CD4-positive, alpha-beta T cell treated with Interleukin-4 for 4 hours (primary cell): Measurements from ENCODE around the gene ZNF496.
"Not testable (repeated sequence)": the region's sequence is repeated elsewhere in the genome, so short reads cannot be mapped to it uniquely, and the experiment has no call there.

Source experiments
- DNase-seq: peaks from one replicate; pipeline ENCODE4 v3.0.0-alpha.2; 2020

ZNF496 gene

DNA sequence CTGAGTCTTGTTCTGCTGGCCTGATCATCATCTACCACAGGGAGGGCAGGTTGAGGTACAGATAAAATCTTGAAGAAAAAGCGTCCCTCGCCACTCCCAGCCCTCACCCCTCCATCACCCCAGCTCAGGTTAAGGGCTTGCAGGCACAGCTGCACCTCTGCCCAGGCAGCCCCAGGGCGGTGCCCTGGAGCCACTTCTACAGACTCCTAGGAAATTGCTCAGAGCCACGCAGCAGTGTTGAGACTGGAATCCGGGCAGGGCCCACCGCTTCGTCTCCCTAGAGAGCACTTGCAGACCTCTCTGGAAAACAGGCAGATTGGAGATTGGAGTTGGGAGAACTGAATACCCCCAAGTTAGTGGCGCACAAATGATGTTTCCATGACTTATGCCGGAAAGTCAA, 40.5 kb downstream of the ZNF496 start:
- DNase-seq, result no peak

DNA sequence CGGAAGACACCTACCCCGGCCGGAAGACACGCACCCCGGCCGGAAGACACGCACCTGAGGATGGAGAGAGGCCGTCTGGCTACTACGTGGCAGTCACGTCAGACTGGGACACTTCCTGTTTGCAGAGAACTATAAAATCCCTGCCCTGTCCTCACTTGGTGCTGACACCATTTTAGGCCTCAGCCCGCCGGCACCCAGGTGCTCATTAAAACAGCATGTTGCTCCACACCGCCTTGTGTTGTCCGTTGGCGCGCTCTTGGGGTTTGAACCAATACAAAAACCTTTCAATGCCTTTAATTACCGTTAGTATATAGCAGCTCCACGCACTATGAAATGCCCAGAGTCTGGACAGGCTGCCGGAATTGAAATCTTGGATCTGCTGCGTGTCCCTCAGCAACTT, 41.1 kb downstream of the ZNF496 start:
- DNase-seq, result no peak

DNA sequence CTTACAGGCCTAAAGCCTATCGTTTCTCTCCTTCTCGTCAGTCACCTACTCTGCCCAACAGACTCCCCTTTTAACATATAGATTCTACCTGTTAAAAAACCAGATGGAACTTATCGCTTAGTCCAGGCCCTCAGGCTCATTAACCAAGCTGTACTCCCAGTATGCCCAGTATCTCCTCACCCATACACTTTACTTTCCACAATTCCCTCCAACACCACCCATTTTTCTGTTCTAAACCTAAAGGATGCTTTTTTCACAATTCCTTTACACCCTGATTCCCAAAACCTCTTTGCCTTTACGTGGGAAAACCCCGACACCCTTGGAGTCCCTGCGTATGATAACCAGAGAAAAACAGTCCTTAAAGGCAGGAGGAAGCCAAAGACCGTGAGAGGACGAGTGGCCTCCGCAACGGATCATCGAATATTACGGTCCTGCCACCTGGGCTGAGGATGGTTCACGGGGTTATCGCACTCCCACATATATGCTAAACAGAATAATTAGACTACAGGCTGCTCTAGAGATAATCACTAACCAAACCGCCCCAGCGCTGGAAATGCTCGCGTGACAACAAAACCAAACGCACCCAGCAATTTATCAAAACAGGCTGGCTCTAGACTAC, 42.3 kb downstream of the ZNF496 start:
- not testable (repeated sequence) for DNase-seq

DNA sequence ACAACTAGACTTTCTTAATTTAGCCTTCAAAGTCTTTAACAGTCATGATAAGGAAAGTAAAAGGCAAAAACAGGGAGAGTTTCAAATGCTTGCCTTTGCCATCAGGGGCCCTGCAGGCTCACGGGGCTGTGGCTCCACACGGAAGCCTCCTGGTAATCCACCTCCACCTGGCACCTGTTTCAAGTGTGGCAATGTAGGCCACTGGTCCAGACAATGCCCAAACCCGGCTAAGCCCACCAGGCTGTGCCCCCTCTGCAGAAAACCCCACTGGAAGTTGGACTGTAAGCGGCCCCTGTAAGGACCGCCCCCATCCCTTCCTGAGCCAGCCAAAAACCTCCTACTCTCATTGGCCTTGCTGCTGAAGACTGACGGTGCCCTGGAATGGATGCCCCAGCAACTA, 43.3 kb downstream of the ZNF496 start:
- DNase-seq, result no peak

DNA sequence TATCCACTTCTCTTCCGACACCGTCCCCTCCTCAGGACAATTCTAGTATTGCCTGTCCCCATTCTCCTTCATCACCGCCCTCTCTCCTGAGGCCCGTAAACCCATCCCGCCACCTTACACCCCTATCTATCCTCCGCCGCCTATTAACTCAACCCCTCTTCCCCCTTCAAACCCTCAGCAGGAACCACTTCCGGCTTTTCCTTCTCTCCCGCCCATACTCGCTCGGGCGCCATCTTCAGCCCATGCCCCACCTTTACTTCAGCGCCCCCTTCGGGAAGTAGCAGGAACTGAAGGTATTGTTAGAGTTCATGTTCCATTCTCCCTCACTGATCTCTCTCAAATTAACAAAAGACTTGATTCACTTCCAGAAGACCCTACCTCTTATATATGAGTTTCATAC, 44.2 kb downstream of the ZNF496 start:
- DNase-seq, result no peak

DNA sequence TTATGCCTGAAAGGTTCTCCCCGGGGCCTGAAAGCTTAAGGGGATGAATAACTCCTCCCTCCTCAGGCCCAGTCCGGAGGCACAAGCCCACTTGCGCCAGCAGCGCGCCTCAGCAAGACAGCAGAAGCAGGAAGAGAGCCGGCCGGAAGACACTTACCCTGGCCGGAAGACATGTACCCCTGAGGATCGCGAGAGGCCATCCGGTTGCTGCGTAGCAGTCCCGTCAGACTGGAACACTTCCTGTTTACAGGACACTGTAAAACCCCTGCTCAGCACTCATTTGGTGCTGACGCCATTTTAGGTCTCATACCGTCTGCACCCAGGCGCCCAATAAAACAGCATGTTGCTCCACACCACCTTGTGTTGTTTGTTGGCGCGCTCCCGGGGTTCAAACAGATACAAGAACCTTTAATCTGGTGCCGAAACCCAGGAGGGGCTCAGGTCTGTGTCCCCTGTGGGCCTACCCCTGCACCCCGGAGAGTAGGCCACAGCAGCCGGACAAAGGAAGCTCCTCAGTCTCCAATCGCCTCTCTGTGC, 45.5 kb downstream of the ZNF496 start:
- no peak for DNase-seq

DNA sequence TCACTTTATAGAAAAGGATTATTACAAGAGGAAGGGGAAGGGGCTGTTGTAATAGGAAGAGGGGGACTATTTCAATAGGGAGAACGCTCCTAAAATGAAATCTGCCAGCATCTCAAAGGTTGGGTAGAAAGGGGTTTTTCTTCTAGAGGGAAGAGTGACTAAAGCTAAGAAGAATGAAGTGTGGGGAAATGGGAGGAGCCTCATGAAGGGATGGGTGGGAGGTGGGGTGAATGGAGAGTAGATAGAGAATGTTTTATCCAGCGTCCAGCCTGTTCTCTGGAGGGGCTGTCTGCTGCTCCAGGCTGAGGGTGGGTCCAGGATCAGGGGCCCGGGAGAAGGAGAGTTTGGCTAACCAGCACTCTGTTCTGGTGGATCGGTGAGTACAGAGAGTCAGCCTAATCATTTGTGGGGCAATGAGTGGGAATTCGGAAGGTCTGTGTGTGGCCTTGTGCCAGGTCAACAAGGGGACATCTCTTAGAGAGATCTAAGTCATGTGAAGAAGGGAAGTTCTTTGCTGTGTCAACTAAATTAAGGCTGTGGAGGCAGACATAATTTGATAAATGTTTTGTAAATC, 50.6 kb downstream of the ZNF496 start:
- no peak for DNase-seq

DNA sequence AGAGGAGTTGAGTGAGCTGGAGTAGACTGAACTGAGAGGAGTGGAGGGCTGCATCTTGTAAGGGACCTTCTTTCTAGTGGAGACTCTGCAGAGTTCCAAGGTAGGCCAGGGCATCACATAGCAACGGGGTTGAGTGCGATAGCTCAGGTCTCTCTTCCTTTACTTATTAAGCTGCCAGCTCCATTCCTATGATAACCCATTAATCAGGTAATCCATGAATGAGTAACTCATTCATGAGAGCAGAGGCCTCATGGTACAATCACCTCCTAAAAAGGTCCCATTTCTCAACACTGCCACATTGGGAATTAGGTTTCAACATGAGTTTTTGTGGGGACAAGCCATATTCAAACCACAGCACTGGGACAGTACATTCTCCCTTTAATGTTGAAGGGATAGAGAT, 54.5 kb downstream of the ZNF496 start:
- no peak for DNase-seq

DNA sequence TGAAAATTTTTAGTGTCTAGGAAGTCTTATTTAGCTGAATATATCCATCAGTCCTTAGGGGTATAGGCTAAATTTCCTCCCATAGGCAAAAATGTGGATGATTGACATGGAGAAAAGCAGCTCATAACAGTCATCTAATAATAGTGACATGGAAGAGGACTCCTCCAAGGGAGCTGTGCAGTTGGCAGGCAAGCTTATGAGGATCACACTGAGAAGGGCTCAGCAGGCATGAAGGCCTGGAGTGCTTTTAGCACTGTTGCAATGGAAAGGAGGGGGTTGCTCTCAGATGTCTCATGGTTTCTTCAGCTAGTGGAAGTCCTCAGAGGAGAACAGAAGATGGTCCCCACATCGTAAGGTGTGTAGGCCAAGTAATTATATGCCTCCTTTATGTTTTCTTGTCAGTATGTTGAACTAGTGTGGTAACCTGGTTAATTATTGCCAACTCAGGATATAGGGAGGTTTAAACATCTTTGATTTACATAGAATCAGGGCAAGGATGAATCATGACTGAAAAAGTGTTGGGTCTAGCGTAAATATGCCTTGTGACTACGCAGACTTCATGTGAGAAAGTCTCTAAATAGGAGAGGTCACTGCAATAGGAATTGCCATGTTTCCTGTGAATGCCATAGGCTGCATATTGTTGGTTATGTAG, 56.9 kb downstream of the ZNF496 start:
- no peak for DNase-seq

DNA sequence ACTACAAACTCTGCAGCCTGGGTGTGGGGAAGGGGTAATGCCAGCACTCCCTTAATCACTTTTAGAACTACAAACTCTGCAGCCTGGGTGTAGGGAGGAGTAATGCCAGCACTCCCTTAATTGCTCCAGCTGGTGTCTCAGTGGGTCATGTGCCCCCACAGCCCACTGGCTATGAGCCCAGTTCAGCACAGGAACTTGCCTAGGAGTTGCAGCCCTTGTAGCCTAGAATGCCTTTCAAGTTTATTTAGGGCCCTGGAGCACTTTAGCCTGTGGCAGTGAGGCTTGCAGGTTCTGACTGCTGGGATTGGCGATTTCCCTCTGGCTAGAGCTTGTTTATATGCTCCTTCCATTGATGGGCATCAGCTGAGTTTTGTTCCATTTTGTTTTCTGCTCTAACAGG, 58.7 kb downstream of the ZNF496 start:
- DNase-seq, result no peak

DNA sequence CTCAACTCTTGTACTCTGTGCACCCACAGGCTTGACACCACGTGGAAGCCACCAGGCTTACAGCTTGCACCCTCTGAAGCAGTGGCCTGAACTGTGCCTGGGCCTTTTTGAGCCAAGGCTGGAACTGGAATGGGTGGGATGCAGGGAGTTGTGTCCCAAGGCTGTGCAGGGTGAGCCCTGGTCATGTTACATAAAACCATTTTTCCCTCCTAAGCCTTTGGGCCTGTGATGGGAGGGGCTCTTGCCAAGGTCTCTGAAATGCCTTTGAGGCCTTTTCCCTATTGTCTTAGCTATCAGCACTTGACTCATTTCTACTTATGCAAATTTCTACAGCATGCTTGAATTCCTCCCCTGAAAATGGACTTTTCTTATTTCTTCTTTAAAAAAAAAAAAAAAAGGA, 61.7 kb downstream of the ZNF496 start:
- DNase-seq, result no peak

DNA sequence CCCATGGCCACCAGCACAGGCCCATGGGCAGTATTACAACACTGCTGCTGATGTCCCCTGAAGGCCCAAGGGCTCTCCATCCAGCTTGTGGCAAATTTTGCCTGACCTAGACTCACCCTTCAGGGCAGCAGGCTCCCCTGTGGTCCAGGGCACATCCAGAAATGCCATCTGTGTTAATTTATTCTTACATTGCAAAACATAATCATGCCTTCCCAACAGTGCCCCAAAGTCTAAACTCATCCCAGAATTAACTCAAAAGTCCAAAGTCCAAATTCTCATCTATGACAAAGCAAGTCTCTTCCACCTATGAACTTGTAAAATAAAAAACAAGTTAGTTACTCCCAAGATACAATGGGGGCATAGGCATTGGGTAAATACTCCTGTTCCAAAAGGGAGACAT, 62.5 kb downstream of the ZNF496 start:
- DNase-seq, result no peak

DNA sequence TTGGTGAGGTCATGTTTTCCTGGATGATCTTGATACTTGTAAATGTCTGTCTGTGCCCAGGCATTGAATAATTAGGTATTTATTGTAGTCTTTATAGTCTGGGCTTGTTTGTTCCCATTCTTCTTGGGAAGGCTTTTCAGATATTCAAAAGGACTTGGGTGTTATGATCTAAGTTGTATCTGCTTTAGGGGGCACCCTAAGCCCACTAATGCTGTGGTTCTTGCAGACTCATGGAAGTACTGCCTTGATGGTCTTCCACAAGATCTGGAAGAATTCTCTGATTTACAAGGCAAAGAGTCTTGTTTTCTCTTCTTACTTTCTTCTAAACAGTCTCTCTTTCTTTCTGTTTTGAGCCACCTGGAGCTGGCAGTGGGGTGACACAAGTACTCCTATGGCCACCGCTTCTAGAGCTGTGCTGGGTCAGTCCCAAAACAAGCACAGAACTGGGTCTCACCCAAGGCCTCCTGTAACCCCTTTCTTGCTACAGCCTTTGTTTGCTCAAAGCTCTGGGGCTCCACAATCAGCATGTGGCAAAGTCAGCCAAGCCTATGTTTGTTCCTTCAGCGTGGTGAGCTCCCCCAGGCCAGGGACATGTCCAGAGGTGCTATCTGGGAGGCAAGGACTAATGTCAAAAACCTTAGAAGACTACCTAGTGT, 63.1 kb downstream of the ZNF496 start:
- no peak for DNase-seq

DNA sequence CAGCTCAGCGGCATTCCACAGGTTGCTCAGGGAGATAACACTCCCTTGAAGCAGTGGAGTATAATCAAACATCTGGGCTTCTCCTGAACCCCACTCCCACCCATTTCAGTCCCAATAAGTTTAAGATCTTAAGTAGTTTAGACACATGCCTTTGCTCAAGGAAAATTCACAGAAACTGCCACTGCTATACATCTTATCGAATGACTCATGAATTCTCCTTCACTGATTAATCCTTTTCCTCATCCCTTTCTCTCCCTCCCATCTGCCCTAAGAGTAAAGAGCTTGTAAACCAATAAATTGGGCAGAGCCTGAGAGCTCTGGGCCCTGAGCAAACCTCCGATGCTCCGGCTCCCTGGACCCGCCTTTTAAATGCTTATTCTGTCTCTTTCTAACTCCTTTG, 65.6 kb downstream of the ZNF496 start:
- no peak for DNase-seq

DNA sequence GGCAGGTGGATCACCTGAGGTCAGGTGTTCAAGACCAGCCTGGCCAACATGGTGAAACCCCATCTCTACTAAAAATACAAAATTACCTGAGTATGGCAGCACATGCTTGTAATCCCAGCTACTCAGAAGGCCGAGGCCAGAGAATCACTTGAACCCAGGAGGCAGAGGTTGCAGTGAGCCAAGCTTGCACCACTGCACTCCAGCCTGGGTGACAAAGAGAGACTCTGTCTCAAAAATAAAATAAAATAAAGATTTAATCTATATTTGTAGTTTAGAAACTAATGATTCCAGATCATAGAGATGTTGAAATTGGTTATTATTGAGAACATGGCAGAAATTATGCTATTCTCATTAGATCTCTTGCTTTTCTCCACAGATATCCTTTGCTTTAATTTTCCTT, 75.9 kb downstream of the ZNF496 start, which contains the start of gene VN1R5:
Gene VN1R5 (plus strand): TSS at position 301 of the 400 bp plus-strand sequence.
- not testable (repeated sequence) for DNase-seq

DNA sequence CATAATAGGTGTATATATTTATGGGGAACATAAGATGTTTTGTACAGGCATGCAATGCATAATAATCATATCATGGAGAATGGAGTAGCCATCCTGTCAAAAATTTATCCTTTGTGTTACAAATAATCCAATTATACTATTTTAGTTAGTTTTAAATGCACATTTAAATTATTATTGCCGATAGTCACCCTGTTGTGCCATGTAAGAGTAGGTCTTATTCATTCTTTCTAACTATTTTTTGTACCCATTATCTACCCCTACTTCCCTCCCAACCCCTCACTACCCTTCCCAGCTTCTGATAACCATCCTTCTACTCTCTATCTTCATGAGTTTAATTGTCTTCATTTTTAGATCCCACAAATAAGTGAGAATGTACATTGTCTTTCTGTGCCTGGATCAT, 84.1 kb downstream of the ZNF496 start:
- no peak for DNase-seq
